ENCODE data around the gene AMACR. TPM values are rescaled to one million over a fixed set of nuclear protein-coding genes. Genes with fewer than 3 reads are reported as not detected.

Gene AMACR
- total RNA-seq, 1 donor from 2014 or later, result 6.0 TPM

- Mint-ChIP-seq H3K9me3 (no peaks in the 10 kb centered on the region), H3K27ac (no peak overlapping the region), H3K4me1 (no peaks in the 10 kb centered on the region), H3K4me3 (no peak overlapping the region), H3K27me3 (peaks cover 5% of the 10 kb centered on the region), H3K36me3 (ENCODE audit: low read depth) (no peaks in the 10 kb centered on the region)
- no peak for DNase-seq
- no peak for TF ChIP-seq CTCF (IDR thresholded peaks at IDR 0.05)
- intact Hi-C loops (cut with micrococcal nuclease), result loop anchor here (1.0 kb wide), 1 partner anchor 534 kb away; no protein-coding TSS in a partner anchor
- ATAC-seq (ENCODE audit: low read depth), result peak; percentile 42
- CTCF ChIA-PET, result interaction anchor here (0.7 to 2.0 kb wide), 11 partner anchors 9 to 535 kb away, joined by 3 to 14 read pairs (median 4); no protein-coding TSS in a partner anchor
- POLR2A ChIA-PET, result no interaction called here
Observed at GRCh38 chr5:33969572-33970452, 38.0 kb downstream of the AMACR start.

GRCh38 chr5:33968211-33969005 is 39.4 kb downstream of the AMACR start:
- Mint-ChIP-seq H3K9me3 (no peaks in the 10 kb centered on the region), H3K27me3 (peaks cover 5% of the 10 kb centered on the region), H3K4me3 (no peak overlapping the region), H3K4me1 (no peaks in the 10 kb centered on the region), H3K27ac (no peak overlapping the region), H3K36me3 (ENCODE audit: low read depth) (no peaks in the 10 kb centered on the region)
- ATAC-seq (ENCODE audit: low read depth) (no peak), DNase-seq (no peak)
- ChIA-PET POLR2A (no interaction called here), CTCF (interaction anchor here (1.0 to 1.7 kb wide), 2 partner anchors 11 to 13 kb away, joined by 4 read pairs; no protein-coding TSS in a partner anchor)
- intact Hi-C loops (cut with micrococcal nuclease), result no loop called here
- no peak for TF ChIP-seq CTCF (IDR thresholded peaks at IDR 0.05)

GRCh38 chr5:33966805-33967204 is 41.0 kb downstream of the AMACR start:
- Mint-ChIP-seq H3K9me3 (no peaks in the 10 kb centered on the region), H3K36me3 (ENCODE audit: low read depth) (no peaks in the 10 kb centered on the region), H3K4me3 (no peak overlapping the region), H3K4me1 (no peaks in the 10 kb centered on the region), H3K27ac (no peak overlapping the region), H3K27me3 (peaks cover 5% of the 10 kb centered on the region)
- no peak for TF ChIP-seq CTCF (IDR thresholded peaks at IDR 0.05)
- CTCF ChIA-PET, result no interaction called here
- no peak for DNase-seq
- intact Hi-C loops (cut with micrococcal nuclease), result no loop called here
- POLR2A ChIA-PET, result no interaction called here
- no peak for ATAC-seq (ENCODE audit: low read depth)

- POLR2A ChIA-PET, result no interaction called here
- Mint-ChIP-seq H3K27me3 (peaks cover 7% of the 10 kb centered on the region), H3K9me3 (no peaks in the 10 kb centered on the region), H3K36me3 (ENCODE audit: low read depth) (no peaks in the 10 kb centered on the region), H3K4me1 (no peaks in the 10 kb centered on the region), H3K4me3 (no peak overlapping the region), H3K27ac (no peak overlapping the region)
- TF ChIP-seq CTCF (IDR thresholded peaks at IDR 0.05), result no peak
- ATAC-seq (ENCODE audit: low read depth), result no peak
- no peak for DNase-seq
- CTCF ChIA-PET, result no interaction called here
- intact Hi-C loops (cut with micrococcal nuclease), result no loop called here
Observed at GRCh38 chr5:33964132-33964700, 43.6 kb downstream of the AMACR start.

- no peak for TF ChIP-seq CTCF (IDR thresholded peaks at IDR 0.05)
- H3K27ac Mint-ChIP-seq, result no peak overlapping the region
- POLR2A ChIA-PET, result no interaction called here
- no peaks in the 10 kb centered on the region for H3K36me3 Mint-ChIP-seq (ENCODE audit: low read depth)
- DNase-seq (no peak), ATAC-seq (ENCODE audit: low read depth) (no peak)
- peaks cover 7% of the 10 kb centered on the region for H3K27me3 Mint-ChIP-seq
- H3K4me3 Mint-ChIP-seq, result no peak overlapping the region
- CTCF ChIA-PET, result no interaction called here
- H3K9me3 Mint-ChIP-seq, result peaks cover 7% of the 10 kb centered on the region
- intact Hi-C loops (cut with micrococcal nuclease), result no loop called here
- no peaks in the 10 kb centered on the region for H3K4me1 Mint-ChIP-seq
Observed at GRCh38 chr5:33958176-33958575, 49.7 kb downstream of the AMACR start.

Measured in activated B cell treated with CpG ODN at 0.5 μM for 24 hours (primary cell).